ENCODE data around the gene HRK. TPM values are rescaled to one million over a fixed set of nuclear protein-coding genes. Genes with fewer than 3 reads are reported as not detected.

The HRK gene
- 0.18 TPM for total RNA-seq
- long read RNA-seq = 0 reads

DNA sequence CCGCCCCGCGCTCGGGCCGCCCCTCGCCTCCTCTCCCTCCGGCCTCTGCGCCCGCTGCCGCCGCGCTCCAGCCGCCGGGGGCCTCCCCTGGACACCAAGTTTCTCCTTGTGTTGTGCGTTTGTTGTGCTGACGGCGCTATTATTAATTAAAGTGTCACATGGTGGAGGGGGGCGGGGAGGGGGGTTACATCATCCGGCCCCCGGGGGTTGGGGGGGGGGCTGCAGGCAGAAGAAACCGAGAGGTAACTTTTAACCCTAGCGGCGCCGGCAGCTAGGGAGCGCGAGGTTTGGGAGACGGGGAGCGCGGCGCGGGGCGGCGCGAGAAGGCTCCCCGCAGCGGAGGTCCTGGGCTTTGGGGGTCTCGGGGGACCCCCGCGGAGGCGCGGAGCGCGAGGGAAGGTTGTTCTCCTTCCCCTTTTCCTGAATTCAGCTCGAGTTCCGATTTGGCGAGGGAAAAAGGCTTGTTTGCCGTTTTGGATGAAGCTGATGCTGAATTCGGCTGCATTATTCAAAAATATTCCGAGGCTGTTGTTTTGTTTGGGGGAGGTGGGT is at the start of gene HRK:
TSS of gene HRK (minus strand) at position 117 of the 552 bp plus-strand sequence. CDS start 134 bp downstream, outside the sequence.
- intact Hi-C loops (cut with DNase I) = no loop called here
- Histone ChIP-seq H3K27ac (no peak within 1 kb of the TSS), H3K27me3 (ENCODE audit: low read depth) (peaks cover 75% of the 10 kb centered on the region), H3K4me3 (peak within 1 kb of the TSS; percentile 40), H3K36me3 (no peaks in the 10 kb centered on the region), H3K9me3 (no peaks in the 10 kb centered on the region), H3K4me1 (peaks cover 42% of the 10 kb centered on the region)
- DNase-seq = no peak
- ATAC-seq = no peak
- TF ChIP-seq, protein P1, sequence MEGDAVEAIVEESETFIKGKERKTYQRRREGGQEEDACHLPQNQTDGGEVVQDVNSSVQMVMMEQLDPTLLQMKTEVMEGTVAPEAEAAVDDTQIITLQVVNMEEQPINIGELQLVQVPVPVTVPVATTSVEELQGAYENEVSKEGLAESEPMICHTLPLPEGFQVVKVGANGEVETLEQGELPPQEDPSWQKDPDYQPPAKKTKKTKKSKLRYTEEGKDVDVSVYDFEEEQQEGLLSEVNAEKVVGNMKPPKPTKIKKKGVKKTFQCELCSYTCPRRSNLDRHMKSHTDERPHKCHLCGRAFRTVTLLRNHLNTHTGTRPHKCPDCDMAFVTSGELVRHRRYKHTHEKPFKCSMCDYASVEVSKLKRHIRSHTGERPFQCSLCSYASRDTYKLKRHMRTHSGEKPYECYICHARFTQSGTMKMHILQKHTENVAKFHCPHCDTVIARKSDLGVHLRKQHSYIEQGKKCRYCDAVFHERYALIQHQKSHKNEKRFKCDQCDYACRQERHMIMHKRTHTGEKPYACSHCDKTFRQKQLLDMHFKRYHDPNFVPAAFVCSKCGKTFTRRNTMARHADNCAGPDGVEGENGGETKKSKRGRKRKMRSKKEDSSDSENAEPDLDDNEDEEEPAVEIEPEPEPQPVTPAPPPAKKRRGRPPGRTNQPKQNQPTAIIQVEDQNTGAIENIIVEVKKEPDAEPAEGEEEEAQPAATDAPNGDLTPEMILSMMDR (IDR thresholded peaks at IDR 0.05) = no peak

DNA sequence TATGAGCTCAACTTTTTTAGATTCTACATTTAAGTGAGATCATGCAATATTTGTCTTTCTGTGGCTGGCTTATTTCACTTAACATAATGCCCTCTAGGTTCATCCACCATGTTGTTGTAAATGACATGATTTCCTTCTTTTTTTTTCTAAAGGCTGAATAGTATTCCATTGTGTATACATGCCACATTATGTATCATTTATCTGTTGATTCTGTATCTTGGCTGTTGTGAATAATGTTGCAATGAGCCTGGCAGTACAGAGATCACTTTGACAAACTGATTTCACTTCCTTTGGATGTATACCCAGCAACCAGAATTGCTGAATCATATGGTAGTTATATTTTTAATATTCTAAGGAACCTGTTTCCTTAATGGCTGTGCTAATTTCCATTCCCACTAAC is 48.6 kb upstream of the HRK start:
- ATAC-seq = no peak
- TF ChIP-seq, protein P1 (IDR thresholded peaks at IDR 0.05) = no peak
- Histone ChIP-seq H3K27ac (no peak overlapping the region), H3K9me3 (no peaks in the 10 kb centered on the region), H3K36me3 (peaks cover 19% of the 10 kb centered on the region), H3K4me1 (peaks cover 17% of the 10 kb centered on the region), H3K4me3 (no peak overlapping the region), H3K27me3 (ENCODE audit: low read depth) (no peaks in the 10 kb centered on the region)
- no peak for DNase-seq
- intact Hi-C loops (cut with DNase I) = no loop called here

DNA sequence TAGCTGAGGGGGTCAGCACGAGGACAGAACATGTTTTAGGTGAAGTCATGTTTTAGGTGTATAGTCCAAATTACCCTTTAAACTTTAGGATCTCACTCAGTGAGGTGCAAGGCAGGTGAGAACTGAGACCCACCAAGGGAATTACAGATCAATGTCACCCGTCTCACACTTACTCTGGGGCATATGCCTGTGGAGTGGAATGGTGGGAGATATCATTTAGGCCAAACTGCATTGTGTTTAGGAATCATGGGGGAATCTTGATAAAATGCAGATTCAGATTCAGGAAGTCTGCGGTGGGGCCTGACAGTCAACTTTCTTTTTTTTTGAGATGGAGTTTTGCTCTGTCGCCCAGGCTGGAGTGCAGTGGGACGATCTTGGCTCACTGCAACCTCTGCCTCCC is 47.3 kb upstream of the HRK start:
- Histone ChIP-seq H3K4me1 (peaks cover 7% of the 10 kb centered on the region), H3K4me3 (no peak overlapping the region), H3K27me3 (ENCODE audit: low read depth) (no peaks in the 10 kb centered on the region), H3K27ac (no peak overlapping the region), H3K36me3 (peaks cover 19% of the 10 kb centered on the region), H3K9me3 (no peaks in the 10 kb centered on the region)
- ATAC-seq (no peak), DNase-seq (no peak)
- intact Hi-C loops (cut with DNase I) = no loop called here
- TF ChIP-seq, protein P1 (IDR thresholded peaks at IDR 0.05) = no peak

DNA sequence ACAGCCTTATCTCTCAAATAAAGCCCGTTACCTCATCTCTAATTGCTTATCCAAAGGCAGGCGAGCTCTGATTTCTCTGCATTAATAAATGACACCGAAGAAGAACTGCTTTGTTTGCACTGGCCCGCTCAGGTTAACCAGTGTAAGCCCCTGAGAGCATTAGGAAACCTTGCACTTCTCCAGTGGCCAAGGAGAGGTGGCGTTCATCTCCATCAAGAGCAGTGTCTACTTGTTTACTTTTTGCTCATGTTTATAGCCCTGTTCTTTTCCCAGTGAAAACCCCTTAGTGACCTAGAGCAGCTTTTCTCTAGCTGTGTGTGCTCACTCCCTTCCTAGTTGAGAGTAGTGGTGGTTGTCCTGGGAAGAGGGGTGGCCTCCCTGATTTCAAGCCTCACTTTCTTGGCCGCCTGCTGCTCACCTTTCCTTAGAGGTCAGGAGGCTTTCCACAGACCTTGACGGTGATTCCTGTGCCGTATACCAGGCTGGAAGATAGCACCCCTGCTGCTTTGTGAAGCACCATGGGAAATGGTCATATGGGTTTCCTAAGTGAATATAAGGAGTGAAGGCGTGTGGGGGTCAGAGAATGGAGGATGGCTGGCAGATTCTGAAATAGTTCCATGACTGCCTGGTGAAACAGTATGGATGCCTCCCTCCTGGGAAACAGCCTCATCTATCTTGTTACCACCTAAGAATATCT is 46.2 kb upstream of the HRK start:
- Histone ChIP-seq H3K27ac (no peak overlapping the region), H3K9me3 (no peaks in the 10 kb centered on the region), H3K4me1 (no peaks in the 10 kb centered on the region), H3K36me3 (peaks cover 19% of the 10 kb centered on the region), H3K27me3 (ENCODE audit: low read depth) (no peaks in the 10 kb centered on the region), H3K4me3 (no peak overlapping the region)
- TF ChIP-seq, protein P1 (IDR thresholded peaks at IDR 0.05) = no peak
- intact Hi-C loops (cut with DNase I) = no loop called here
- ATAC-seq (no peak), DNase-seq (no peak)

DNA sequence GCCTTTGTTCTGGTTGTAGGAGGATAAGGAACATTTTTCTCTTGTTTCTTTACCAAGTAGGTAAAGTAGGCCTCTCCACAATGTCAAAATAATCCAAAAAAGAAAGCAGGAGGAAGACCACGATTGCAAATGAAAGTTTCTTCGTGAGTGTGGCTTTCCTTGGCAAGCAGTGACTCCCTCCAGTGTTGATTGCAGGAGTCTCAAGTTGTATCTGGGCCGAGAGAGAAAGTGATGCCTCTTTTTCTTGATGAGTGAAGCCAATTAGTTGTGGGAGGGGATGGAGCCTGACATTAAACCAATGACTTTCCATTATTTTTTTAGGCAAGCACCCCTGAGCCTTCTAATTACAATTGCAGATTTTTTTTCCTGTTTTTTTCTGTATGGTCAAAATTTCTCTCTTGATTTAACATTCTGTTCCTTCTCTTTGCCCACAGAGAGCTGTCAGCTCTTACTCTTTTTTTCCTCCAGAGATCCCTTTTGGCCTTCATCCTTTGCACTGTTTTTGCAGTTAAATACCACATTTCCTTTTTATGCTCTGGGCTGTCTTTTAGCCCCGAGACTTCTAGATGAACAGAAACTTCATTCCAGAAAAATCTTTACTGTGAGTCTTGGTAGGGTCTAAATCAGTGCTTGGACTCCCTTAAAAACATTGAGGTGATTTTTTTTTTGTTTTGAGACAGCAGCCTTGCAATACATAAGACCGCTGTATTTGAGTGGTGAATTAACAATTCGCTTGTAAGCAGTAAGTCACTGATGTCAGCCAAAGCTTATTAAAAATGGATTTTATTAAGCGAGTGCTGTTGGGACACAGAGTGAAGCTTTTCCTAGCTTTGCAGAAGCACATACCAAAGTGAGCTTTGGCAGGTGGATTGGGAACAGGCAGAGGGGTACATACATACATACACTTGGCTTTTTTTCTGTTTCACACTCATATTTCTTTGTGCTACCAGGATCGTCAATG is 45.3 kb upstream of the HRK start:
- ATAC-seq (no peak), DNase-seq (no peak)
- no peaks in the 10 kb centered on the region for H3K27me3 ChIP-seq (ENCODE audit: low read depth)
- no peaks in the 10 kb centered on the region for H3K4me1 ChIP-seq
- peaks cover 19% of the 10 kb centered on the region for H3K36me3 ChIP-seq
- H3K27ac ChIP-seq = no peak overlapping the region
- H3K9me3 ChIP-seq = no peaks in the 10 kb centered on the region
- TF ChIP-seq, protein P1 (IDR thresholded peaks at IDR 0.05) = no peak
- intact Hi-C loops (cut with DNase I) = no loop called here
- H3K4me3 ChIP-seq = no peak overlapping the region
